ENCODE measurements around the gene NCOA5. TPM values are rescaled to one million over a fixed set of nuclear protein-coding genes. Genes with fewer than 3 reads are reported as not detected.

NCOA5 gene
- total and polyA plus RNA-seq, 5 experiments from 2014 or later = 13.0 to 43.9 (median 36.0) TPM

GRCh38 chr20:46054606-46055005 lies 35.2 kb downstream of the NCOA5 start:
- DNase-seq (no peak), ATAC-seq (no peak)
- Mint-ChIP-seq H3K9me3 (no peaks in the 10 kb centered on the region), H3K4me3 (no peak overlapping the region), H3K27me3 (peaks cover 7 to 39% (median 32%) of the 10 kb centered on the region in 5 donors), H3K27ac (no peak overlapping the region), H3K4me1 (peaks cover 9 to 15% (median 14%) of the 10 kb centered on the region in 4 donors), H3K36me3 (peaks cover 0 to 7% (median under 1%) of the 10 kb centered on the region in 3 donors)
- POLR2A ChIA-PET = no interaction called here

- POLR2A ChIA-PET = no interaction called here
- no peaks in the 10 kb centered on the region for H3K9me3 Mint-ChIP-seq
Observed at GRCh38 chr20:46053416-46053815, 36.3 kb downstream of the NCOA5 start.

GRCh38 chr20:46051556-46052308 lies 38.0 kb downstream of the NCOA5 start:
- Mint-ChIP-seq H3K27ac (no peak overlapping the region), H3K36me3 (no peaks in the 10 kb centered on the region), H3K9me3 (no peaks in the 10 kb centered on the region), H3K4me1 (no peaks in the 10 kb centered on the region), H3K4me3 (no peak overlapping the region), H3K27me3 (peaks cover 14 to 45% (median 28%) of the 10 kb centered on the region in 5 donors)
- no peak for ATAC-seq
- no peak for DNase-seq
- POLR2A ChIA-PET = interaction anchor here (1.2 kb wide), 1 partner anchor 10 kb away, joined by 3 read pairs; no protein-coding TSS in a partner anchor

More at GRCh38 chr20:46053416-46053815, 36.3 kb downstream of the NCOA5 start:
- Mint-ChIP-seq H3K27ac (no peak overlapping the region), H3K27me3 (peaks cover 12 to 51% (median 29%) of the 10 kb centered on the region in 5 donors), H3K36me3 (no peaks in the 10 kb centered on the region), H3K4me3 (no peak overlapping the region), H3K4me1 (peaks cover 2 to 5% (median 4%) of the 10 kb centered on the region in 4 donors)
- DNase-seq (no peak), ATAC-seq (no peak)

- POLR2A ChIA-PET = interaction anchor here (1.2 kb wide), 1 partner anchor 11 kb away, joined by 3 read pairs; no protein-coding TSS in a partner anchor
- Mint-ChIP-seq H3K9me3 (no peaks in the 10 kb centered on the region), H3K36me3 (no peaks in the 10 kb centered on the region), H3K4me1 (peaks cover 0 to 3% (median 0%) of the 10 kb centered on the region in 4 donors), H3K27ac (no peak overlapping the region), H3K4me3 (no peak overlapping the region), H3K27me3 (peaks cover 18 to 45% (median 33%) of the 10 kb centered on the region in 5 donors)
- ATAC-seq (no peak), DNase-seq (no peak)
Observed at GRCh38 chr20:46050885-46051284, 38.9 kb downstream of the NCOA5 start.

- ATAC-seq (no peak), DNase-seq (no peak)
- no peaks in the 10 kb centered on the region for H3K9me3 Mint-ChIP-seq
- H3K27me3 Mint-ChIP-seq = peaks cover 18 to 45% (median 32%) of the 10 kb centered on the region in 5 donors
- no peak overlapping the region for H3K27ac Mint-ChIP-seq
- H3K4me3 Mint-ChIP-seq = no peak overlapping the region
- H3K4me1 Mint-ChIP-seq = peaks cover 0 to 3% (median 0%) of the 10 kb centered on the region in 4 donors
- POLR2A ChIA-PET = interaction anchor here (1.2 kb wide), 1 partner anchor 12 kb away, joined by 3 read pairs; no protein-coding TSS in a partner anchor
- H3K36me3 Mint-ChIP-seq = no peaks in the 10 kb centered on the region
Observed at GRCh38 chr20:46050444-46050843, 39.3 kb downstream of the NCOA5 start.

- Mint-ChIP-seq H3K9me3 (no peaks in the 10 kb centered on the region), H3K27me3 (peaks cover 16 to 39% (median 31%) of the 10 kb centered on the region in 5 donors), H3K27ac (no peak overlapping the region), H3K36me3 (no peaks in the 10 kb centered on the region), H3K4me1 (peaks cover 0 to 3% (median 0%) of the 10 kb centered on the region in 4 donors), H3K4me3 (no peak overlapping the region)
- ATAC-seq = no peak
- POLR2A ChIA-PET = no interaction called here
- DNase-seq = no peak
Observed at GRCh38 chr20:46049815-46050214, 39.9 kb downstream of the NCOA5 start.

GRCh38 chr20:46049190-46049589 lies 40.6 kb downstream of the NCOA5 start:
- no peak overlapping the region for H3K4me3 Mint-ChIP-seq
- no peak overlapping the region for H3K27ac Mint-ChIP-seq
- H3K27me3 Mint-ChIP-seq = peaks cover 20 to 41% (median 31%) of the 10 kb centered on the region in 5 donors
- DNase-seq (no peak), ATAC-seq (no peak)
- H3K36me3 Mint-ChIP-seq = no peaks in the 10 kb centered on the region
- H3K9me3 Mint-ChIP-seq = no peaks in the 10 kb centered on the region
- POLR2A ChIA-PET = no interaction called here
- peaks cover 0 to 3% (median 0%) of the 10 kb centered on the region in 4 donors for H3K4me1 Mint-ChIP-seq

- peaks cover 0 to 2% (median 0%) of the 10 kb centered on the region in 9 donors for H3K9me3 Mint-ChIP-seq
- POLR2A ChIA-PET = no interaction called here
- H3K4me1 Mint-ChIP-seq = peaks cover 0 to 3% (median 0%) of the 10 kb centered on the region in 4 donors
- H3K36me3 Mint-ChIP-seq = no peaks in the 10 kb centered on the region
- H3K27ac Mint-ChIP-seq = no peak overlapping the region
- ATAC-seq = no peak
- H3K27me3 Mint-ChIP-seq = peaks cover 28 to 55% (median 42%) of the 10 kb centered on the region in 5 donors
- no peak overlapping the region for H3K4me3 Mint-ChIP-seq
- DNase-seq = no peak
Observed at GRCh38 chr20:46047821-46048220, 41.9 kb downstream of the NCOA5 start.

- peaks cover 30 to 66% (median 53%) of the 10 kb centered on the region in 5 donors for H3K27me3 Mint-ChIP-seq
- POLR2A ChIA-PET = no interaction called here
- ATAC-seq (no peak), DNase-seq (no peak)
- no peak overlapping the region for H3K4me3 Mint-ChIP-seq
- peaks cover 0 to 3% (median 0%) of the 10 kb centered on the region in 3 donors for H3K36me3 Mint-ChIP-seq
- peaks cover 0 to 8% (median 0%) of the 10 kb centered on the region in 9 donors for H3K9me3 Mint-ChIP-seq
- peaks cover 0 to 3% (median 0%) of the 10 kb centered on the region in 4 donors for H3K4me1 Mint-ChIP-seq
- no peak overlapping the region for H3K27ac Mint-ChIP-seq
Observed at GRCh38 chr20:46046588-46047310, 43.0 kb downstream of the NCOA5 start.

GRCh38 chr20:46044896-46045295 lies 44.9 kb downstream of the NCOA5 start:
- Mint-ChIP-seq H3K4me3 (no peak overlapping the region), H3K36me3 (peaks cover 0 to 5% (median 0%) of the 10 kb centered on the region in 3 donors), H3K27ac (no peak overlapping the region), H3K9me3 (peaks cover 0 to 13% (median 0%) of the 10 kb centered on the region in 9 donors), H3K27me3 (peaks cover 42 to 75% (median 66%) of the 10 kb centered on the region in 5 donors), H3K4me1 (peaks cover 0 to 3% (median 0%) of the 10 kb centered on the region in 4 donors)
- POLR2A ChIA-PET = no interaction called here
- ATAC-seq (no peak), DNase-seq (no peak)

- peaks cover 38 to 70% (median 62%) of the 10 kb centered on the region in 5 donors for H3K27me3 Mint-ChIP-seq
- peaks cover 0 to 13% (median 0%) of the 10 kb centered on the region in 9 donors for H3K9me3 Mint-ChIP-seq
- no peak for DNase-seq
Observed at GRCh38 chr20:46043556-46043955, 46.2 kb downstream of the NCOA5 start.

GRCh38 chr20:46040902-46041535 lies 48.7 kb downstream of the NCOA5 start:
- peaks cover 0 to 5% (median 0%) of the 10 kb centered on the region in 3 donors for H3K36me3 Mint-ChIP-seq
- ATAC-seq = peak; percentile 32 to 56
- H3K27ac Mint-ChIP-seq = no peak overlapping the region
- peak in 7 of 10 donors; percentile 17 to 54 (median 31) for DNase-seq
- POLR2A ChIA-PET = no interaction called here
- peaks cover 32 to 60% (median 54%) of the 10 kb centered on the region in 5 donors for H3K27me3 Mint-ChIP-seq
- no peak overlapping the region for H3K4me3 Mint-ChIP-seq
- peaks cover 0 to 13% (median 0%) of the 10 kb centered on the region in 9 donors for H3K9me3 Mint-ChIP-seq
- H3K4me1 Mint-ChIP-seq = no peaks in the 10 kb centered on the region

More at GRCh38 chr20:46043556-46043955, 46.2 kb downstream of the NCOA5 start:
- H3K36me3 Mint-ChIP-seq = peaks cover 0 to 5% (median 0%) of the 10 kb centered on the region in 3 donors
- no peak for ATAC-seq
- POLR2A ChIA-PET = no interaction called here
- H3K4me3 Mint-ChIP-seq = no peak overlapping the region
- peaks cover 0 to 3% (median 0%) of the 10 kb centered on the region in 4 donors for H3K4me1 Mint-ChIP-seq
- H3K27ac Mint-ChIP-seq = no peak overlapping the region
